ENCODE data around the gene FBXL16. TPM values are rescaled to one million over a fixed set of nuclear protein-coding genes. Genes with fewer than 3 reads are reported as not detected.
A peak's percentile ranks its signal among the peaks of the same experiment; 100 is the strongest.

Gene FBXL16
- total and polyA plus RNA-seq, 2 of the 13 experiments (the other 11 are each of a cell fraction or from before 2014, with no cell fraction given): 0.22 to 2.0 TPM

- peak; percentile 66 to 76; a peak in 3 of 4 replicates for TF ChIP-seq HMGXB4 (CRISPR knock-in tag; IDR thresholded peaks at IDR 0.05; ENCODE audit: borderline replicate concordance in 1 of 2, low read depth in 1 of 2)
- TF ChIP-seq JUND (CRISPR knock-in tag; IDR thresholded peaks at IDR 0.05): peak; percentile 65; the same call in 1 of the 2 replicates
- TF ChIP-seq NCOA2 (CRISPR knock-in tag; IDR thresholded peaks at IDR 0.05): no peak
- no peak for TF ChIP-seq HNRNPL (IDR thresholded peaks at IDR 0.05; ENCODE audit: low read depth, low read length)
- TF ChIP-seq, protein P1, sequence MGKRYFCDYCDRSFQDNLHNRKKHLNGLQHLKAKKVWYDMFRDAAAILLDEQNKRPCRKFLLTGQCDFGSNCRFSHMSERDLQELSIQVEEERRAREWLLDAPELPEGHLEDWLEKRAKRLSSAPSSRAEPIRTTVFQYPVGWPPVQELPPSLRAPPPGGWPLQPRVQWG (CRISPR knock-in tag; IDR thresholded peaks at IDR 0.05; ENCODE audit: borderline replicate concordance, low read depth): no peak
- no peak for TF ChIP-seq KMT2A (CRISPR knock-in tag; IDR thresholded peaks at IDR 0.05)
- TF ChIP-seq KAT7 (CRISPR knock-in tag; IDR thresholded peaks at IDR 0.05; ENCODE audit: borderline replicate concordance): no peak
- TF ChIP-seq ZNF292 (CRISPR knock-in tag; IDR thresholded peaks at IDR 0.05; ENCODE audit: borderline replicate concordance, low read depth): no peak
- TF ChIP-seq, protein P2, sequence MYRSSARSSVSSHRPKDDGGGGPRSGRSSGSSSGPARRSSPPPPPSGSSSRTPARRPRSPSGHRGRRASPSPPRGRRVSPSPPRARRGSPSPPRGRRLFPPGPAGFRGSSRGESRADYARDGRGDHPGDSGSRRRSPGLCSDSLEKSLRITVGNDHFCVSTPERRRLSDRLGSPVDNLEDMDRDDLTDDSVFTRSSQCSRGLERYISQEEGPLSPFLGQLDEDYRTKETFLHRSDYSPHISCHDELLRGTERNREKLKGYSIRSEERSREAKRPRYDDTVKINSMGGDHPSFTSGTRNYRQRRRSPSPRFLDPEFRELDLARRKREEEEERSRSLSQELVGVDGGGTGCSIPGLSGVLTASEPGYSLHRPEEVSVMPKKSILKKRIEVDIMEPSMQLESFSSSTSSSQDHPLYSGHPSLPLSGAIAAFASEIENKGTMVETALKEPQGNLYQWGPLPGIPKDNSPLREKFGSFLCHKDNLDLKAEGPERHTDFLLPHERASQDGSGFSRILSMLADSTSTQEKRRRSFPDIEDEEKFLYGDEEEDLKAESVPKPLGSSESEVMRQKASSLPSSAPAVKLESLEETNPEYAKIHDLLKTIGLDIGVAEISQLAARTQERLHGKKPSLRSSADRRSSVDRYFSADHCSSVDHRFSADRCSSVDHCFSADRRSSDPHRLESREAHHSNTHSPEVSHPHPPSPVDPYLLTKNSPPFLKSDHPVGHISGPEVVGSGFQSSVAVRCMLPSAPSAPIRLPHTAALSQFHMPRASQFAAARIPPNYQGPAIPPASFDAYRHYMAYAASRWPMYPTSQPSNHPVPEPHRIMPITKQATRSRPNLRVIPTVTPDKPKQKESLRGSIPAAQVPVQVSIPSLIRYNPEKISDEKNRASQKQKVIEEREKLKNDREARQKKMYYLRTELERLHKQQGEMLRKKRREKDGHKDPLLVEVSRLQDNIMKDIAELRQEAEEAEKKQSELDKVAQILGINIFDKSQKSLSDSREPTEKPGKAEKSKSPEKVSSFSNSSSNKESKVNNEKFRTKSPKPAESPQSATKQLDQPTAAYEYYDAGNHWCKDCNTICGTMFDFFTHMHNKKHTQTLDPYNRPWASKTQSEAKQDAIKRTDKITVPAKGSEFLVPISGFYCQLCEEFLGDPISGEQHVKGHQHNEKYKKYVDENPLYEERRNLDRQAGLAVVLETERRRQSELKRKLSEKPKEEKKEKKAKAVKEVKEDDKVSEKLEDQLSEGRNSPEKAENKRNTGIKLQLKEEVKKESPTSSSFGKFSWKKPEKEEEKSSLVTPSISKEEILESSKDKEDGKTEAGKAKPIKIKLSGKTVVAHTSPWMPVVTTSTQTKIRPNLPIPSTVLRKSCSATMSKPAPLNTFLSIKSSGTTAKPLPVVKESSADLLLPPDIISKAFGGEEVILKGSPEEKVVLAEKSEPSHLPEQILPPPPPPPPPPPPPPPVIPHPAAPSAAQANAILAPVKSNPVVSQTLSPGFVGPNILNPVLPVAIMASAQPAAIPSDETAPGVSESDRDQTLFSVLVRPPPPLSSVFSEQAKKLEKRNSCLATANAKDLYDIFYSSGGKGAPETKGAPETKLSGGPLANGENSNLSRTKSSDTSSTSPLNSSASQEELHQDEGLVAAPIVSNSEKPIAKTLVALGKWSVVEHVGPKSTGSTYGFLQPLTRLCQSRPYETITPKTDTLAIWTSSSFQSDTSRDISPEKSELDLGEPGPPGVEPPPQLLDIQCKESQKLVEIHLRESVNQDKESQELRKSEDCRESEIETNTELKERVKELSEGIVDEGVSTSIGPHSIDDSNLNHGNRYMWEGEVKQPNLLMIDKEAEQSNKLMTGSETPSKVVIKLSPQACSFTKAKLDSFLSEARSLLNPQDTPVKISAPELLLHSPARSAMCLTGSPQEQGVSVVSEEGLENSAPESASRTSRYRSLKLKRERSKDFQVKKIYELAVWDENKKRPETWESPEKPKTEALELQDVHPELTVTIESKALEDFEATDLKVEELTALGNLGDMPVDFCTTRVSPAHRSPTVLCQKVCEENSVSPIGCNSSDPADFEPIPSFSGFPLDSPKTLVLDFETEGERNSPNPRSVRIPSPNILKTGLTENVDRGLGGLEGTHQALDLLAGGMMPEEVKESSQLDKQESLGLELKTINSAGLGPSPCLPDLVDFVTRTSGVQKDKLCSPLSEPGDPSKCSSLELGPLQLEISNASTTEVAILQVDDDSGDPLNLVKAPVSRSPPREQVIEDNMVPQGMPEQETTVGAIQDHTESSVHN (CRISPR knock-in tag; IDR thresholded peaks at IDR 0.05): no peak; the same call in none of the 2 replicates
- no peak for TF ChIP-seq RFX1 (IDR thresholded peaks at IDR 0.05)
- TF ChIP-seq NCOA1 (CRISPR knock-in tag; IDR thresholded peaks at IDR 0.05): no peak
- TF ChIP-seq ARNTL (CRISPR knock-in tag; IDR thresholded peaks at IDR 0.05): no peak
- TF ChIP-seq FOXA3 (CRISPR knock-in tag; IDR thresholded peaks at IDR 0.05): peak; percentile 5; the same call in 1 of the 2 replicates
- TF ChIP-seq GABPA (IDR thresholded peaks at IDR 0.05; ENCODE audit: low read depth, low read length): peak; percentile 85
- peak; percentile 78 for TF ChIP-seq GABPA (CRISPR knock-in tag; IDR thresholded peaks at IDR 0.05; ENCODE audit: low read depth)
- no peak for TF ChIP-seq ZBTB1 (CRISPR knock-in tag; IDR thresholded peaks at IDR 0.05; ENCODE audit: borderline replicate concordance)
- TF ChIP-seq, protein P3, sequence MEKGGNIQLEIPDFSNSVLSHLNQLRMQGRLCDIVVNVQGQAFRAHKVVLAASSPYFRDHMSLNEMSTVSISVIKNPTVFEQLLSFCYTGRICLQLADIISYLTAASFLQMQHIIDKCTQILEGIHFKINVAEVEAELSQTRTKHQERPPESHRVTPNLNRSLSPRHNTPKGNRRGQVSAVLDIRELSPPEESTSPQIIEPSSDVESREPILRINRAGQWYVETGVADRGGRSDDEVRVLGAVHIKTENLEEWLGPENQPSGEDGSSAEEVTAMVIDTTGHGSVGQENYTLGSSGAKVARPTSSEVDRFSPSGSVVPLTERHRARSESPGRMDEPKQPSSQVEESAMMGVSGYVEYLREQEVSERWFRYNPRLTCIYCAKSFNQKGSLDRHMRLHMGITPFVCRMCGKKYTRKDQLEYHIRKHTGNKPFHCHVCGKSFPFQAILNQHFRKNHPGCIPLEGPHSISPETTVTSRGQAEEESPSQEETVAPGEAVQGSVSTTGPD (CRISPR knock-in tag; IDR thresholded peaks at IDR 0.05): no peak
- TF ChIP-seq SALL1 (CRISPR knock-in tag; IDR thresholded peaks at IDR 0.05): peak; percentile 68
These were observed 15.6 kb upstream of the FBXL16 start, which contains the start of gene ANTKMT (continued) for GRCh38 chr16:720990-721764.
